HG03066 (cell line): ENCODE measurements around the gene IGSF10.

Experiments used
- ATAC-seq: cut with Tn5 transposase; IDR thresholded peaks from one replicate; pipeline ENCODE4 v1.9.1; 2021; ENCODE audit warnings: low read depth; ENCODE audit not compliant: unreplicated experiment

The IGSF10 gene

GRCh38 chr3:151428386-151428785 lies 32.5 kb downstream of the IGSF10 start:
- ATAC-seq: no peak

- peak; percentile 54 for ATAC-seq
These were observed 34.6 kb downstream of the IGSF10 start for GRCh38 chr3:151426341-151426657.

GRCh38 chr3:151425627-151426340 lies 35.1 kb downstream of the IGSF10 start:
- ATAC-seq: peak; percentile 34

DNA sequence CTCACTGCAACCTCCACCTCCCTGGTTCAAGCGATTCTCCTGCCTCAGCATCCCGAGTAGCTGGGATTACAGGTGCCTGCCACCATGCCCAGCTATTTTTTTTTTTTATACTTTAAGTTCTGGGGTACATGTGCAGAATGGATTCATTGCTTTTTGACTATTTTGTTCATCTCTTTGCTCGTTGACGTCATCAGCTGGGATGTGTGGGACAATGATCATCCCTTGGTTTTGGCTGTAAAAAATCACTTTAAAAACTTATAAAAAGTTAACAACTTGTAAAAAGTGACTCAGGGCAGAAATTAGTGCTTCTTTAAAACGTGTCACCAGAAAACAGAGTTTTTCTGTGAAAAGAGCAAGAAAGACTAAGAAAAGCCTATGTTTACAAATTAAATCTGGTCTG lies 37.8 kb downstream of the IGSF10 start:
- no peak for ATAC-seq

DNA sequence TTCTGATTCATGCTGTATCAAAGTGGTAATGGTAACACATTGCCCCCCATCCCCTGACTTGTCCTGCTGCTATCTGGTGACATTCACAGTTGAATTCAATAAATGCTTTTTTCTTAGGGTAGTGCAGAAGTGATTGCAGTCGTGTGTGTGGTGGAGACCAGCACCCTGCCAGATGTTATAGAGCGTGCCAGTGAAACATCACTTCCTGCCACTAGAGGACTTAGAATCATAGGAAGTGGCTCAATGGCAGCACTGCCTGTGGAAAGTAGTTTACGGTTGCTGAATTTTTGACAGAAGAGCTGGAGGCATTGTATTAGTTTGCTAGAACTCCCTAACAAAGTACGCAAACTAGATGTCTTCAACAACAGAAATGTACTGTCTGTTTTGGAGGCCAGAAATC lies 38.9 kb downstream of the IGSF10 start:
- ATAC-seq: no peak

DNA sequence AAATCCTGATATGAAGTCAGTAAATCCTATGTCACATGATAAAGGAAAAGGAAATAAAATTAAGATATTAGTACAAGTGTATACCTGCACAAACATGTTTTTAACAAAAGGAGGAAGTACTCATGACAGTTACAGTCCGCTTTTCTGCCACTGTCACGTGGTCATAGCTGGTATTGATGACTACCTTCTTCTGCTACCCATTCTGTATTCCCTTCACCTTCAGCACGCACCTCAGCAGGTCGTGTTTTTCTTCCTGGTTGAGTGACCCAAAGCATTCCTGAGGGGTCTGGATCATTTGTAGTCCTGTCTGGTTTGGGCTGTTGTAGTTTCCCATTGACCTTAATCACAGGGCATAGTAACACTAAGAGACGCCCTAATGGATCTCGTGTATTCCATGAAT lies 41.1 kb downstream of the IGSF10 start:
- no peak for ATAC-seq

DNA sequence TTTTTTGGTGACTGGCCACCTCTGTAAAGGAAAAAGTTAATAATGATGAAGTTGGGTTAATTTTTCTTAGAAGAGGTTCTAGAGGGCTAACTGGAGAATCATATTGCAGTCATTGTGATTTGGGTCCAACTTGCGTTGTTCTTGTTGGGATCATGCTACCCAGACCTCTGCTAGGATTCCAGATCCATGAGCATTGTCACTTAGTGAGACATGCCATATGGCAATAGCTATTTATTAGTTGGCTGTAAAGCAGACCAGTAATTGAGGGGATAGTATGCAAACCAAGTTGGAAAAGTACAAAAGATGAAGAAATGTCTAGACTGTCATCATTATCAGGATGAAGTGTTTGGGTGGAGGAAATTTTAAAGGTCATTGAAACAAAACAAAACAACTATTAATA lies 45.6 kb downstream of the IGSF10 start:
- ATAC-seq: no peak

DNA sequence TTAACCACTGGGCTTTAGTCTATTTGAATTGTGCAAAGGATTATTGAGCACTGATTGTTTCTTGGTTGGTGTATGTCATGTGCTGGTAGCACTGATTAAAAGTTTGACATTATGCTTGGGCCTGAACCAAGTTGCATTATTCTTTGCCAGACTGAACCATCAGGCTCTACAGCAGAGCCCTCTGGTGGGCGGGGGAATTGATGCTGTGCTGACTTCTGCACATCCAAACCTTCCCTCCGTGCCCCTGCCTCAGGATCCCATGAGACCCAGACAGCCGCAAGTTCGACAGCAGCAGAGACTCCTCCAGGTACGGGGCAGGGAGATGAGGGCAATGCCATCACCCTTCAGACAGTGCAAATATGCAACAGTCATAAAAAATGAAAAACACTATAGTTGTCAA lies 47.9 kb downstream of the IGSF10 start:
- no peak for ATAC-seq
